GM18909 (cell line): ENCODE results near the gene TPPP3.

ENCODE experiments used
- ATAC-seq: cut with Tn5 transposase; IDR thresholded peaks from one replicate; pipeline ENCODE4 v1.9.1; 2021; ENCODE audit warnings: mild to moderate bottlenecking; ENCODE audit not compliant: unreplicated experiment, poor library complexity

TPPP3 gene

GRCh38 chr16:67393111-67393787 is at the start of gene TPPP3:
Gene TPPP3 (minus strand): TSS chr16:67393498. CDS start chr16:67391111, 2,387 bp downstream.
- no peak for ATAC-seq

GRCh38 chr16:67442581-67443255 is 49.4 kb upstream of the TPPP3 start:
- no peak for ATAC-seq

- no peak for ATAC-seq
These were observed 48.6 kb upstream of the TPPP3 start for GRCh38 chr16:67441907-67442306.

- ATAC-seq, result no peak
These were observed 48.0 kb upstream of the TPPP3 start for GRCh38 chr16:67441271-67441753.

- no peak for ATAC-seq
These were observed 45.6 kb upstream of the TPPP3 start for GRCh38 chr16:67438824-67439393.

- ATAC-seq, result no peak
These were observed 44.9 kb upstream of the TPPP3 start for GRCh38 chr16:67438098-67438791.

- ATAC-seq, result no peak
These were observed 44.2 kb upstream of the TPPP3 start for GRCh38 chr16:67437513-67437912.

- ATAC-seq, result no peak
These were observed 43.4 kb upstream of the TPPP3 start for GRCh38 chr16:67436640-67437193.

GRCh38 chr16:67435758-67436164 is 42.5 kb upstream of the TPPP3 start:
- ATAC-seq, result no peak

- ATAC-seq, result no peak
These were observed 39.9 kb upstream of the TPPP3 start for GRCh38 chr16:67433131-67433719.

- no peak for ATAC-seq
These were observed 39.2 kb upstream of the TPPP3 start for GRCh38 chr16:67432506-67432890.

- no peak for ATAC-seq
These were observed 38.6 kb upstream of the TPPP3 start for GRCh38 chr16:67431775-67432505.

GRCh38 chr16:67430977-67431774 is 37.9 kb upstream of the TPPP3 start, which contains the start of gene HSD11B2:
Gene HSD11B2 (plus strand): TSS chr16:67431121. CDS start chr16:67431249, 128 bp downstream.
- no peak for ATAC-seq

GRCh38 chr16:67430504-67430976 is 37.2 kb upstream of the TPPP3 start:
- ATAC-seq, result no peak

- no peak for ATAC-seq
These were observed 36.7 kb upstream of the TPPP3 start for GRCh38 chr16:67429799-67430503.

GRCh38 chr16:67429053-67429798 is 35.9 kb upstream of the TPPP3 start:
- no peak for ATAC-seq

GRCh38 chr16:67428146-67428731 is 34.9 kb upstream of the TPPP3 start:
- no peak for ATAC-seq
